Liver (tissue), 3 donors: ENCODE data around the gene SPAG16.

Experiments
- EGR1 ChIP-seq, 2 donors: IDR thresholded peaks; 2 replicates each; pipeline ENCODE4 v1.6.1; 2016 to 2018; ENCODE audit warnings: antibody characterized with exemption in 2 of 2, low read depth in 2 of 2
- GABPA ChIP-seq, 2 donors: IDR thresholded peaks in 1 of 2; conservative IDR thresholded peaks in 1 of 2; 2 replicates each; pipeline ENCODE4 v1.6.1; 2016; ENCODE audit warnings: antibody characterized with exemption in 2 of 2, mild to moderate bottlenecking in 1 of 2, moderate library complexity in 1 of 2
- HNF4A ChIP-seq, 2 donors: conservative IDR thresholded peaks; 2 replicates each; pipeline ENCODE4 v1.6.1; 2016; ENCODE audit warnings: antibody characterized with exemption in 2 of 2, mild to moderate bottlenecking in 2 of 2
- RAD21 ChIP-seq, 2 donors: IDR thresholded peaks; 2 replicates each; pipeline ENCODE4 v1.6.1; 2016; ENCODE audit warnings: antibody characterized with exemption in 2 of 2, mild to moderate bottlenecking in 2 of 2
- RXRA ChIP-seq, 2 donors: IDR thresholded peaks; 2 replicates each; pipeline ENCODE4 v1.6.1; 2017 to 2018; ENCODE audit warnings: antibody characterized with exemption in 2 of 2, mild to moderate bottlenecking in 1 of 2
- SP1 ChIP-seq: IDR thresholded peaks from 2 replicates; pipeline ENCODE4 v1.6.1; 2018; ENCODE audit warnings: antibody characterized with exemption, mild to moderate bottlenecking
- YY1 ChIP-seq: IDR thresholded peaks from 2 replicates; pipeline ENCODE4 v1.6.1; 2016; ENCODE audit warnings: antibody characterized with exemption, mild to moderate bottlenecking
- TF ChIP-seq, protein P1 (sequence below): fragments of 150-350 bp; IDR thresholded peaks from 2 replicates; pipeline ENCODE4 v1.5.1; 2017; ENCODE audit warnings: improper control_type of control experiment, low read depth, low read length; ENCODE audit not compliant: missing input control
- TF ChIP-seq, protein P2 (sequence below): IDR thresholded peaks from 2 replicates; pipeline ENCODE4 v1.6.1; 2016; ENCODE audit warnings: antibody characterized with exemption
- TF ChIP-seq, protein P3 (sequence below): IDR thresholded peaks from 2 replicates; pipeline ENCODE4 v1.6.1; 2016; ENCODE audit warnings: antibody characterized with exemption, mild to moderate bottlenecking
- TF ChIP-seq, protein P4 (sequence below): IDR thresholded peaks from 2 replicates; pipeline ENCODE4 v1.6.1; 2016; ENCODE audit warnings: antibody characterized with exemption
- donor health status: healthy.
- donor health status: healthy.

DNA sequence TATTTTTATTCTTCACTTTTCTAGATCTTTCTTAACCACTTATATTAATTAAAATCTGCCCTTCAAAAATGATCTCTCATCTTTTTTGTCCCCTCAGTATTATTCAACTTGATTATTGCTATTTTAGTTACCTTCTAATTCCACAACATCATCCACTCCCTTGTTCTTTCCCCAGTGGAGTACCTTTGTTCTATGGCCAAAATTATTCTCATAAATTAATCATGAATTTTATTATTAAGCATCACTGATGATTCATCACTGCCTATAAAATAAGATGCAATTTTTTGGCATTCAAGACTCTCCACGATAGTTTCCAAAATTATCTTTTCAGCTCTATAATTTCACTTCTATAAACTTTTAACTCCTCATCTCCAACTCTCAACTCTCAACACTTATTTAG, 505.7 kb downstream of the SPAG16 start:
- TF ChIP-seq, protein P1, sequence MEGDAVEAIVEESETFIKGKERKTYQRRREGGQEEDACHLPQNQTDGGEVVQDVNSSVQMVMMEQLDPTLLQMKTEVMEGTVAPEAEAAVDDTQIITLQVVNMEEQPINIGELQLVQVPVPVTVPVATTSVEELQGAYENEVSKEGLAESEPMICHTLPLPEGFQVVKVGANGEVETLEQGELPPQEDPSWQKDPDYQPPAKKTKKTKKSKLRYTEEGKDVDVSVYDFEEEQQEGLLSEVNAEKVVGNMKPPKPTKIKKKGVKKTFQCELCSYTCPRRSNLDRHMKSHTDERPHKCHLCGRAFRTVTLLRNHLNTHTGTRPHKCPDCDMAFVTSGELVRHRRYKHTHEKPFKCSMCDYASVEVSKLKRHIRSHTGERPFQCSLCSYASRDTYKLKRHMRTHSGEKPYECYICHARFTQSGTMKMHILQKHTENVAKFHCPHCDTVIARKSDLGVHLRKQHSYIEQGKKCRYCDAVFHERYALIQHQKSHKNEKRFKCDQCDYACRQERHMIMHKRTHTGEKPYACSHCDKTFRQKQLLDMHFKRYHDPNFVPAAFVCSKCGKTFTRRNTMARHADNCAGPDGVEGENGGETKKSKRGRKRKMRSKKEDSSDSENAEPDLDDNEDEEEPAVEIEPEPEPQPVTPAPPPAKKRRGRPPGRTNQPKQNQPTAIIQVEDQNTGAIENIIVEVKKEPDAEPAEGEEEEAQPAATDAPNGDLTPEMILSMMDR = no peak
- TF ChIP-seq RAD21 (IDR thresholded peaks at IDR 0.05) (no peak), YY1 (no peak), GABPA (IDR thresholded peaks at IDR 0.05 in 1 of 2, conservative IDR thresholded peaks at IDR 0.05 in 1 of 2) (no peak), EGR1 (IDR thresholded peaks at IDR 0.05; ENCODE audit: low read depth in 2 of 2) (no peak), RXRA (IDR thresholded peaks at IDR 0.05) (no peak), SP1 (no peak), HNF4A (conservative IDR thresholded peaks at IDR 0.05) (no peak)
- TF ChIP-seq, protein P2, sequence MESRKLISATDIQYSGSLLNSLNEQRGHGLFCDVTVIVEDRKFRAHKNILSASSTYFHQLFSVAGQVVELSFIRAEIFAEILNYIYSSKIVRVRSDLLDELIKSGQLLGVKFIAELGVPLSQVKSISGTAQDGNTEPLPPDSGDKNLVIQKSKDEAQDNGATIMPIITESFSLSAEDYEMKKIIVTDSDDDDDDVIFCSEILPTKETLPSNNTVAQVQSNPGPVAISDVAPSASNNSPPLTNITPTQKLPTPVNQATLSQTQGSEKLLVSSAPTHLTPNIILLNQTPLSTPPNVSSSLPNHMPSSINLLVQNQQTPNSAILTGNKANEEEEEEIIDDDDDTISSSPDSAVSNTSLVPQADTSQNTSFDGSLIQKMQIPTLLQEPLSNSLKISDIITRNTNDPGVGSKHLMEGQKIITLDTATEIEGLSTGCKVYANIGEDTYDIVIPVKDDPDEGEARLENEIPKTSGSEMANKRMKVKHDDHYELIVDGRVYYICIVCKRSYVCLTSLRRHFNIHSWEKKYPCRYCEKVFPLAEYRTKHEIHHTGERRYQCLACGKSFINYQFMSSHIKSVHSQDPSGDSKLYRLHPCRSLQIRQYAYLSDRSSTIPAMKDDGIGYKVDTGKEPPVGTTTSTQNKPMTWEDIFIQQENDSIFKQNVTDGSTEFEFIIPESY = no peak
- TF ChIP-seq, protein P3, sequence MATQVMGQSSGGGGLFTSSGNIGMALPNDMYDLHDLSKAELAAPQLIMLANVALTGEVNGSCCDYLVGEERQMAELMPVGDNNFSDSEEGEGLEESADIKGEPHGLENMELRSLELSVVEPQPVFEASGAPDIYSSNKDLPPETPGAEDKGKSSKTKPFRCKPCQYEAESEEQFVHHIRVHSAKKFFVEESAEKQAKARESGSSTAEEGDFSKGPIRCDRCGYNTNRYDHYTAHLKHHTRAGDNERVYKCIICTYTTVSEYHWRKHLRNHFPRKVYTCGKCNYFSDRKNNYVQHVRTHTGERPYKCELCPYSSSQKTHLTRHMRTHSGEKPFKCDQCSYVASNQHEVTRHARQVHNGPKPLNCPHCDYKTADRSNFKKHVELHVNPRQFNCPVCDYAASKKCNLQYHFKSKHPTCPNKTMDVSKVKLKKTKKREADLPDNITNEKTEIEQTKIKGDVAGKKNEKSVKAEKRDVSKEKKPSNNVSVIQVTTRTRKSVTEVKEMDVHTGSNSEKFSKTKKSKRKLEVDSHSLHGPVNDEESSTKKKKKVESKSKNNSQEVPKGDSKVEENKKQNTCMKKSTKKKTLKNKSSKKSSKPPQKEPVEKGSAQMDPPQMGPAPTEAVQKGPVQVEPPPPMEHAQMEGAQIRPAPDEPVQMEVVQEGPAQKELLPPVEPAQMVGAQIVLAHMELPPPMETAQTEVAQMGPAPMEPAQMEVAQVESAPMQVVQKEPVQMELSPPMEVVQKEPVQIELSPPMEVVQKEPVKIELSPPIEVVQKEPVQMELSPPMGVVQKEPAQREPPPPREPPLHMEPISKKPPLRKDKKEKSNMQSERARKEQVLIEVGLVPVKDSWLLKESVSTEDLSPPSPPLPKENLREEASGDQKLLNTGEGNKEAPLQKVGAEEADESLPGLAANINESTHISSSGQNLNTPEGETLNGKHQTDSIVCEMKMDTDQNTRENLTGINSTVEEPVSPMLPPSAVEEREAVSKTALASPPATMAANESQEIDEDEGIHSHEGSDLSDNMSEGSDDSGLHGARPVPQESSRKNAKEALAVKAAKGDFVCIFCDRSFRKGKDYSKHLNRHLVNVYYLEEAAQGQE = no peak
- TF ChIP-seq, protein P4, sequence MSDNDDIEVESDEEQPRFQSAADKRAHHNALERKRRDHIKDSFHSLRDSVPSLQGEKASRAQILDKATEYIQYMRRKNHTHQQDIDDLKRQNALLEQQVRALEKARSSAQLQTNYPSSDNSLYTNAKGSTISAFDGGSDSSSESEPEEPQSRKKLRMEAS = no peak
